ENCODE data around the gene STK39. TPM values are rescaled to one million over a fixed set of nuclear protein-coding genes. Genes with fewer than 3 reads are reported as not detected.

STK39 gene
- total and polyA plus RNA-seq, 9 of the 15 experiments (the other 6 are each of a cell fraction or from before 2014, with no cell fraction given): 0.19 to 0.76 (median 0.51) TPM

DNA sequence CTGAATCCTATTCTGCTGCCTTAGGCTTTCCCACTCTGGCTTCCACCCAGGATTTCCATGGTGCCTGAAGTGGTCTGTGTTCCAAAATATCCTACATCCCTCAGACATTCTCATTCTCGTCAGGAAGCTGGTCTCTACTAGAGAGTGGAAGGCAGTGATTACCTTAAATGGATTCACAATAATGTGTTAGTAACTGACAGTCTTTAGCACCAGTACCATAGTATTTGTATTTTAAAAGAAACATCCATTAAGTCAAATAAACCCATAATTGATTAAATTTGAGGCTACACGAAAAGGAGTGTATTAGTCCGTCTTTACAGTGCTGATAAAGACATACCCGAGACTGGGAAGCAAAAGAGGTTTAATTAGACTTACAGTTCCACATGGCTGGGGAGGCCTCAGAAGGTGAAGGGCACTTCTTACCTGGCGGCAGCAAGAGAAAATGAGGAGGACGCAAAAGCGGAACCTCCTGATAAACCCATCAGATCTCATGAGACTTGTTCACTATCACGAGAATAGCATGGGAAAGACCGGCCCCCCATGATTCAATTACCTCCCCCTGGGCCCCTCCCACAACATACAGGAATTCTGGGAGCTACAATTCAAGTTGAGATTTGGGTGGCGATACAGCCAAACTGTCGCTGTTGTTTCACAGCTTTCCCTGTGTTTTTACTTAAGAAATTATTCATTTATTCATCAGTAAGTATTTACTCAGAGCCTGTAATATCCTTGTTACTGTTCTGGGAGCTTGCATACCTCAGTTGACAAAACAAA is 306.5 kb downstream of the STK39 start (continued):
- TF ChIP-seq, protein P1, sequence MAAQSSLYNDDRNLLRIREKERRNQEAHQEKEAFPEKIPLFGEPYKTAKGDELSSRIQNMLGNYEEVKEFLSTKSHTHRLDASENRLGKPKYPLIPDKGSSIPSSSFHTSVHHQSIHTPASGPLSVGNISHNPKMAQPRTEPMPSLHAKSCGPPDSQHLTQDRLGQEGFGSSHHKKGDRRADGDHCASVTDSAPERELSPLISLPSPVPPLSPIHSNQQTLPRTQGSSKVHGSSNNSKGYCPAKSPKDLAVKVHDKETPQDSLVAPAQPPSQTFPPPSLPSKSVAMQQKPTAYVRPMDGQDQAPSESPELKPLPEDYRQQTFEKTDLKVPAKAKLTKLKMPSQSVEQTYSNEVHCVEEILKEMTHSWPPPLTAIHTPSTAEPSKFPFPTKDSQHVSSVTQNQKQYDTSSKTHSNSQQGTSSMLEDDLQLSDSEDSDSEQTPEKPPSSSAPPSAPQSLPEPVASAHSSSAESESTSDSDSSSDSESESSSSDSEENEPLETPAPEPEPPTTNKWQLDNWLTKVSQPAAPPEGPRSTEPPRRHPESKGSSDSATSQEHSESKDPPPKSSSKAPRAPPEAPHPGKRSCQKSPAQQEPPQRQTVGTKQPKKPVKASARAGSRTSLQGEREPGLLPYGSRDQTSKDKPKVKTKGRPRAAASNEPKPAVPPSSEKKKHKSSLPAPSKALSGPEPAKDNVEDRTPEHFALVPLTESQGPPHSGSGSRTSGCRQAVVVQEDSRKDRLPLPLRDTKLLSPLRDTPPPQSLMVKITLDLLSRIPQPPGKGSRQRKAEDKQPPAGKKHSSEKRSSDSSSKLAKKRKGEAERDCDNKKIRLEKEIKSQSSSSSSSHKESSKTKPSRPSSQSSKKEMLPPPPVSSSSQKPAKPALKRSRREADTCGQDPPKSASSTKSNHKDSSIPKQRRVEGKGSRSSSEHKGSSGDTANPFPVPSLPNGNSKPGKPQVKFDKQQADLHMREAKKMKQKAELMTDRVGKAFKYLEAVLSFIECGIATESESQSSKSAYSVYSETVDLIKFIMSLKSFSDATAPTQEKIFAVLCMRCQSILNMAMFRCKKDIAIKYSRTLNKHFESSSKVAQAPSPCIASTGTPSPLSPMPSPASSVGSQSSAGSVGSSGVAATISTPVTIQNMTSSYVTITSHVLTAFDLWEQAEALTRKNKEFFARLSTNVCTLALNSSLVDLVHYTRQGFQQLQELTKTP (IDR thresholded peaks at IDR 0.05; ENCODE audit: low read depth in 1 of 2, partially characterized antibody in 2 of 2): peak; percentile 71 to 86
- no peak for TF ChIP-seq MEF2A (IDR thresholded peaks at IDR 0.05; ENCODE audit: control insufficient read depth, low read depth, low read length)
- no peak for TF ChIP-seq ETV5 (CRISPR knock-in tag; IDR thresholded peaks at IDR 0.05; ENCODE audit: low read depth)
- TF ChIP-seq, protein P2, sequence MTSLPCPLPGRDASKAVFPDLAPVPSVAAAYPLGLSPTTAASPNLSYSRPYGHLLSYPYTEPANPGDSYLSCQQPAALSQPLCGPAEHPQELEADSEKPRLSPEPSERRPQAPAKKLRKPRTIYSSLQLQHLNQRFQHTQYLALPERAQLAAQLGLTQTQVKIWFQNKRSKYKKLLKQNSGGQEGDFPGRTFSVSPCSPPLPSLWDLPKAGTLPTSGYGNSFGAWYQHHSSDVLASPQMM (CRISPR knock-in tag; IDR thresholded peaks at IDR 0.05): no peak
- TF ChIP-seq HNRNPUL1 (IDR thresholded peaks at IDR 0.05; ENCODE audit: low read length): 0 out of 2 replicates have a peak, but pooled peaks have one; percentile 56
- no peak for TF ChIP-seq ZNF644 (tag; IDR thresholded peaks at IDR 0.05; ENCODE audit: low read depth)
- TF ChIP-seq, protein P3, sequence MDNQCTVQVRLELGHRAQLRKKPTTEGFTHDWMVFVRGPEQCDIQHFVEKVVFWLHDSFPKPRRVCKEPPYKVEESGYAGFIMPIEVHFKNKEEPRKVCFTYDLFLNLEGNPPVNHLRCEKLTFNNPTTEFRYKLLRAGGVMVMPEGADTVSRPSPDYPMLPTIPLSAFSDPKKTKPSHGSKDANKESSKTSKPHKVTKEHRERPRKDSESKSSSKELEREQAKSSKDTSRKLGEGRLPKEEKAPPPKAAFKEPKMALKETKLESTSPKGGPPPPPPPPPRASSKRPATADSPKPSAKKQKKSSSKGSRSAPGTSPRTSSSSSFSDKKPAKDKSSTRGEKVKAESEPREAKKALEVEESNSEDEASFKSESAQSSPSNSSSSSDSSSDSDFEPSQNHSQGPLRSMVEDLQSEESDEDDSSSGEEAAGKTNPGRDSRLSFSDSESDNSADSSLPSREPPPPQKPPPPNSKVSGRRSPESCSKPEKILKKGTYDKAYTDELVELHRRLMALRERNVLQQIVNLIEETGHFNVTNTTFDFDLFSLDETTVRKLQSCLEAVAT (IDR thresholded peaks at IDR 0.05): peak; percentile 53 to 86; a peak in 3 of 4 replicates
- TF ChIP-seq FOXP1 (CRISPR knock-in tag; IDR thresholded peaks at IDR 0.05): no peak
- no peak for TF ChIP-seq SAFB (IDR thresholded peaks at IDR 0.05; ENCODE audit: borderline replicate concordance, low read depth, low read length)
- TF ChIP-seq, protein P4, sequence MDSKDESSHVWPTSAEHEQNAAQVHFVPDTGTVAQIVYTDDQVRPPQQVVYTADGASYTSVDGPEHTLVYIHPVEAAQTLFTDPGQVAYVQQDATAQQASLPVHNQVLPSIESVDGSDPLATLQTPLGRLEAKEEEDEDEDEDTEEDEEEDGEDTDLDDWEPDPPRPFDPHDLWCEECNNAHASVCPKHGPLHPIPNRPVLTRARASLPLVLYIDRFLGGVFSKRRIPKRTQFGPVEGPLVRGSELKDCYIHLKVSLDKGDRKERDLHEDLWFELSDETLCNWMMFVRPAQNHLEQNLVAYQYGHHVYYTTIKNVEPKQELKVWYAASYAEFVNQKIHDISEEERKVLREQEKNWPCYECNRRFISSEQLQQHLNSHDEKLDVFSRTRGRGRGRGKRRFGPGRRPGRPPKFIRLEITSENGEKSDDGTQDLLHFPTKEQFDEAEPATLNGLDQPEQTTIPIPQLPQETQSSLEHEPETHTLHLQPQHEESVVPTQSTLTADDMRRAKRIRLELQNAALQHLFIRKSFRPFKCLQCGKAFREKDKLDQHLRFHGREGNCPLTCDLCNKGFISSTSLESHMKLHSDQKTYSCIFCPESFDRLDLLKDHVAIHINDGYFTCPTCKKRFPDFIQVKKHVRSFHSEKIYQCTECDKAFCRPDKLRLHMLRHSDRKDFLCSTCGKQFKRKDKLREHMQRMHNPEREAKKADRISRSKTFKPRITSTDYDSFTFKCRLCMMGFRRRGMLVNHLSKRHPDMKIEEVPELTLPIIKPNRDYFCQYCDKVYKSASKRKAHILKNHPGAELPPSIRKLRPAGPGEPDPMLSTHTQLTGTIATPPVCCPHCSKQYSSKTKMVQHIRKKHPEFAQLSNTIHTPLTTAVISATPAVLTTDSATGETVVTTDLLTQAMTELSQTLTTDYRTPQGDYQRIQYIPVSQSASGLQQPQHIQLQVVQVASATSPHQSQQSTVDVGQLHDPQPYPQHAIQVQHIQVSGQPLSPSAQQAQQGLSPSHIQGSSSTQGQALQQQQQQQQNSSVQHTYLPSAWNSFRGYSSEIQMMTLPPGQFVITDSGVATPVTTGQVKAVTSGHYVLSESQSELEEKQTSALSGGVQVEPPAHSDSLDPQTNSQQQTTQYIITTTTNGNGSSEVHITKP (IDR thresholded peaks at IDR 0.05; ENCODE audit: partially characterized antibody): no peak
- TF ChIP-seq HEY1 (CRISPR knock-in tag; IDR thresholded peaks at IDR 0.05; ENCODE audit: borderline replicate concordance): peak; percentile 67; the same call in 1 of the 2 replicates
- TF ChIP-seq NR1H2 (CRISPR knock-in tag; IDR thresholded peaks at IDR 0.05): no peak
- TF ChIP-seq CTBP1 (IDR thresholded peaks at IDR 0.05; ENCODE audit: borderline replicate concordance): peak; percentile 46; the same call in 1 of the 2 replicates

Measured in K562 (cell line).